ENCODE results near the gene C22orf15.
A peak's percentile ranks its signal among the peaks of the same experiment; 100 is the strongest.

C22orf15 gene

GRCh38 chr22:23773483-23774113, 10.8 kb downstream of the C22orf15 start:
- DNase-seq (ENCODE audit: low spot score): no peak

GRCh38 chr22:23774114-23774921, 11.5 kb downstream of the C22orf15 start:
- no peak for DNase-seq (ENCODE audit: low spot score)

GRCh38 chr22:23774922-23775436, 12.2 kb downstream of the C22orf15 start:
- DNase-seq (ENCODE audit: low spot score): peak; percentile 1

GRCh38 chr22:23775779-23776375, 13.1 kb downstream of the C22orf15 start:
- no peak for DNase-seq (ENCODE audit: low spot score)

- DNase-seq (ENCODE audit: low spot score): no peak
Measured at GRCh38 chr22:23777776-23778576, 15.2 kb downstream of the C22orf15 start.

- DNase-seq (ENCODE audit: low spot score): no peak
Measured at GRCh38 chr22:23778577-23778900, 15.7 kb downstream of the C22orf15 start.

GRCh38 chr22:23779083-23779482, 16.3 kb downstream of the C22orf15 start:
- no peak for DNase-seq (ENCODE audit: low spot score)

- no peak for DNase-seq (ENCODE audit: low spot score)
Measured at GRCh38 chr22:23779731-23780130, 16.9 kb downstream of the C22orf15 start.

- DNase-seq (ENCODE audit: low spot score): no peak
Measured at GRCh38 chr22:23780146-23780748, 17.5 kb downstream of the C22orf15 start.

- peak; percentile 91 for DNase-seq (ENCODE audit: low spot score)
Measured at GRCh38 chr22:23781065-23781464, 18.3 kb downstream of the C22orf15 start.

- no peak for DNase-seq (ENCODE audit: low spot score)
Measured at GRCh38 chr22:23781511-23782183, 18.9 kb downstream of the C22orf15 start.

- DNase-seq (ENCODE audit: low spot score): no peak
Measured at GRCh38 chr22:23782252-23782651, 19.5 kb downstream of the C22orf15 start.

GRCh38 chr22:23782703-23783102, 19.9 kb downstream of the C22orf15 start:
- peak; percentile 1 for DNase-seq (ENCODE audit: low spot score)

GRCh38 chr22:23783265-23784150, 20.7 kb downstream of the C22orf15 start:
- peak; percentile 1 for DNase-seq (ENCODE audit: low spot score)

- peak; percentile 0 for DNase-seq (ENCODE audit: low spot score)
Measured at GRCh38 chr22:23784215-23784732, 21.5 kb downstream of the C22orf15 start.

- DNase-seq (ENCODE audit: low spot score): no peak
Measured at GRCh38 chr22:23786261-23786710, 23.5 kb downstream of the C22orf15 start.

- peak; percentile 87 for DNase-seq (ENCODE audit: low spot score)
Measured at GRCh38 chr22:23786752-23787599, 24.2 kb downstream of the C22orf15 start, which contains the start of gene SMARCB1. Gene SMARCB1 (plus strand): TSS chr22:23786966. CDS start chr22:23787170, 204 bp downstream.

GRCh38 chr22:23787600-23787896, 24.8 kb downstream of the C22orf15 start:
- no peak for DNase-seq (ENCODE audit: low spot score)

GRCh38 chr22:23787910-23788309, 25.1 kb downstream of the C22orf15 start:
- no peak for DNase-seq (ENCODE audit: low spot score)

All from Ammon's horn (tissue), 1 donor.